ENCODE data around the gene SUN1. TPM values are rescaled to one million over a fixed set of nuclear protein-coding genes. Genes with fewer than 3 reads are reported as not detected.

SUN1 gene
- total and polyA plus RNA-seq, 2 donors (not counting 3 experiments of a cell fraction or from before 2014, with no cell fraction given) = 158 to 410 TPM

DNA sequence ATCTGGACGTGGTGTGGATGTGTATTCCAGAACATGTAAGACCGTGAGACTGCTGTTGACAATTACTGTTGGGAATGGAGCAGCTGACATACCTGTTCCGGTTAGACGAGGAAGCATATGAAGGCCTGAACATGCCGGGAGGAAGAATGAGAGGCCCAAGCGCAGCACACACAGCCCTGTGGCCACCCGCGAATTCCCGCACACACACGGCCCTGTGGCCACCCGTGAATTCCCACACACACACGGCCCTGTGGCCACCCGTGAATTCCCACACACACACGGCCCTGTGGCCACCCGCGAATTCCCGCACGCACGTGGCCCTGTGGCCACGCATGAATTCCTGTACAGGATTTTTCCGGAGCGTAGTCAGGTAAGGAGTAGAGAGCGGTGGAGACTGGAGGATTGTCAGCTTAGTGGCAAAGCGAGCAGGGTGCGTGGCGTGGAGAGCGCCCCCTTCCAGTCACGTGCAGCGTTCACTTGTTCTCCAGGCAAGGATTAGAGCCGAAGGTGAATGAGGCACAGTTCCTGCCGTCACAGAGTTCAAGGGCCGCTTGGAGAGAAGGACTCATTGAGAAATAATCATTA lies 9.5 kb upstream of the SUN1 start:
- ChIA-PET CTCF (interaction anchor here (1.3 kb wide), 1 partner anchor 10 kb away, joined by 4 read pairs; no protein-coding TSS in a partner anchor), POLR2A (no interaction called here)
- no peak overlapping the region for H3K4me2 ChIP-seq (ENCODE audit: insufficient read depth, low read length)
- no peak overlapping the region for H3K9ac ChIP-seq (replicated peaks; ENCODE audit: extremely low read depth, insufficient read depth, low read length)
- TF ChIP-seq GATA2 (IDR thresholded peaks at IDR 0.05; ENCODE audit: insufficient read depth, insufficient read length, low read depth, low read length) = no peak
- no peak for TF ChIP-seq EZH2 (IDR thresholded peaks at IDR 0.05; ENCODE audit: borderline replicate concordance, low read depth, low read length, severe bottlenecking)
- TF ChIP-seq POLR2A (IDR thresholded peaks at IDR 0.05; ENCODE audit: low read depth, low read length) = no peak
- TF ChIP-seq, protein P1, sequence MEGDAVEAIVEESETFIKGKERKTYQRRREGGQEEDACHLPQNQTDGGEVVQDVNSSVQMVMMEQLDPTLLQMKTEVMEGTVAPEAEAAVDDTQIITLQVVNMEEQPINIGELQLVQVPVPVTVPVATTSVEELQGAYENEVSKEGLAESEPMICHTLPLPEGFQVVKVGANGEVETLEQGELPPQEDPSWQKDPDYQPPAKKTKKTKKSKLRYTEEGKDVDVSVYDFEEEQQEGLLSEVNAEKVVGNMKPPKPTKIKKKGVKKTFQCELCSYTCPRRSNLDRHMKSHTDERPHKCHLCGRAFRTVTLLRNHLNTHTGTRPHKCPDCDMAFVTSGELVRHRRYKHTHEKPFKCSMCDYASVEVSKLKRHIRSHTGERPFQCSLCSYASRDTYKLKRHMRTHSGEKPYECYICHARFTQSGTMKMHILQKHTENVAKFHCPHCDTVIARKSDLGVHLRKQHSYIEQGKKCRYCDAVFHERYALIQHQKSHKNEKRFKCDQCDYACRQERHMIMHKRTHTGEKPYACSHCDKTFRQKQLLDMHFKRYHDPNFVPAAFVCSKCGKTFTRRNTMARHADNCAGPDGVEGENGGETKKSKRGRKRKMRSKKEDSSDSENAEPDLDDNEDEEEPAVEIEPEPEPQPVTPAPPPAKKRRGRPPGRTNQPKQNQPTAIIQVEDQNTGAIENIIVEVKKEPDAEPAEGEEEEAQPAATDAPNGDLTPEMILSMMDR (IDR thresholded peaks at IDR 0.05; ENCODE audit: extremely low read depth in 1 of 2, insufficient read depth in 1 of 2, low read depth in 1 of 2, low read length in 2 of 2) = no peak
- TF ChIP-seq POLR2AphosphoS5 (IDR thresholded peaks at IDR 0.05; ENCODE audit: insufficient read depth, low read depth, low read length) = no peak
- TF ChIP-seq JUN (IDR thresholded peaks at IDR 0.05; ENCODE audit: borderline replicate concordance, insufficient read depth, insufficient read length, low read depth) = no peak
- TF ChIP-seq, protein P2, sequence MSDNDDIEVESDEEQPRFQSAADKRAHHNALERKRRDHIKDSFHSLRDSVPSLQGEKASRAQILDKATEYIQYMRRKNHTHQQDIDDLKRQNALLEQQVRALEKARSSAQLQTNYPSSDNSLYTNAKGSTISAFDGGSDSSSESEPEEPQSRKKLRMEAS (IDR thresholded peaks at IDR 0.05; ENCODE audit: insufficient read depth, insufficient read length) = no peak
- TF ChIP-seq FOS (IDR thresholded peaks at IDR 0.05; ENCODE audit: borderline replicate concordance, insufficient read depth, low read length) = no peak
- TF ChIP-seq MYC (IDR thresholded peaks at IDR 0.05; ENCODE audit: low read depth, low read length) = no peak
- BruUV-seq (replicated peaks) = no TSS peak
- H3K4me1 ChIP-seq (ENCODE audit: control insufficient read depth, extremely low read depth, insufficient read depth, low read length) = peaks cover 3% of the 10 kb centered on the region
- H3K36me3 ChIP-seq (ENCODE audit: control insufficient read depth in 2 of 2, extremely low read depth in 1 of 2, insufficient read depth in 2 of 2, low read length in 2 of 2) = peaks cover 0 to 2% of the 10 kb centered on the region in 2 experiments
- peaks cover 86% of the 10 kb centered on the region for H3K79me2 ChIP-seq (ENCODE audit: control insufficient read depth, insufficient read depth, low read length)
- intact Hi-C loops (cut with micrococcal nuclease) = no loop called here
- H3K4me3 ChIP-seq (replicated peaks in 1 of 3; ENCODE audit: insufficient read depth in 1 of 3, low read depth in 1 of 3, low read length in 3 of 3) = no peak overlapping the region
- no peak for FAIRE-seq
- H3K27me3 ChIP-seq (ENCODE audit: control insufficient read depth in 2 of 2, insufficient read depth in 2 of 2, low read length in 2 of 2) = no peaks in the 10 kb centered on the region
- H3K9me3 ChIP-seq (replicated peaks; ENCODE audit: control insufficient read depth, insufficient read depth, low read length) = no peaks in the 10 kb centered on the region
- no peak for DNase-seq (ENCODE audit: low read depth, low spot score)
- no peaks in the 10 kb centered on the region for H3K9me1 ChIP-seq (replicated peaks; ENCODE audit: control insufficient read depth, extremely low read depth, insufficient read depth, low read length)
- H4K20me1 ChIP-seq (replicated peaks; ENCODE audit: control insufficient read depth, extremely low read depth, insufficient read depth, low read length) = no peaks in the 10 kb centered on the region
- dilution Hi-C loops (cut with MboI; ENCODE audit: extremely low pct_ligation_motif_present, low sequenced_read_pairs) = no loop called here
- no peak overlapping the region for H2AFZ ChIP-seq (ENCODE audit: low read depth, low read length)
- no peak overlapping the region for H3K27ac ChIP-seq (ENCODE audit: insufficient read depth, low read depth, low read length)

All from endothelial cell of umbilical vein (primary cell).